Activated naive CD8-positive, alpha-beta T cell (primary cell): ENCODE measurements around the gene AMMECR1.
A peak's percentile ranks its signal among the peaks of the same experiment; 100 is the strongest.

Experiments
- H3K27ac Mint-ChIP-seq: one replicate; pipeline ENCODE4 v1.8.0; 2021; ENCODE audit warnings: mixed read lengths
- H3K27me3 Mint-ChIP-seq: one replicate; pipeline ENCODE4 v1.8.0; 2021; ENCODE audit warnings: mixed read lengths
- H3K36me3 Mint-ChIP-seq: one replicate; pipeline ENCODE4 v1.8.0; 2021; ENCODE audit warnings: mixed read lengths
- H3K4me1 Mint-ChIP-seq: one replicate; pipeline ENCODE4 v1.8.0; 2021; ENCODE audit warnings: low read depth, mixed read lengths
- H3K4me3 Mint-ChIP-seq: one replicate; pipeline ENCODE4 v1.8.0; 2021; ENCODE audit warnings: mild to moderate bottlenecking, mixed read lengths
- H3K9me3 Mint-ChIP-seq: one replicate; pipeline ENCODE4 v1.8.0; 2021; ENCODE audit warnings: low read depth, mixed read lengths

Gene AMMECR1

GRCh38 chrX:110293658-110294057, 24.2 kb downstream of the AMMECR1 start:
- Mint-ChIP-seq H3K36me3 (peaks cover 7% of the 10 kb centered on the region), H3K4me1 (peaks cover 18% of the 10 kb centered on the region), H3K4me3 (no peak overlapping the region), H3K27ac (no peak overlapping the region), H3K9me3 (peaks cover 5% of the 10 kb centered on the region), H3K27me3 (no peaks in the 10 kb centered on the region)

GRCh38 chrX:110287605-110288004, 30.3 kb downstream of the AMMECR1 start:
- Mint-ChIP-seq H3K9me3 (no peaks in the 10 kb centered on the region), H3K36me3 (peaks cover 10% of the 10 kb centered on the region), H3K4me1 (peaks cover 17% of the 10 kb centered on the region), H3K27ac (no peak overlapping the region), H3K4me3 (no peak overlapping the region), H3K27me3 (no peaks in the 10 kb centered on the region)

GRCh38 chrX:110286106-110286505, 31.8 kb downstream of the AMMECR1 start:
- H3K9me3 Mint-ChIP-seq, result no peaks in the 10 kb centered on the region
- no peak overlapping the region for H3K4me3 Mint-ChIP-seq
- H3K4me1 Mint-ChIP-seq, result peaks cover 23% of the 10 kb centered on the region
- H3K27ac Mint-ChIP-seq, result no peak overlapping the region
- no peaks in the 10 kb centered on the region for H3K27me3 Mint-ChIP-seq
- H3K36me3 Mint-ChIP-seq, result peaks cover 7% of the 10 kb centered on the region

- H3K27ac Mint-ChIP-seq, result no peak overlapping the region
- H3K9me3 Mint-ChIP-seq, result no peaks in the 10 kb centered on the region
- peaks cover 15% of the 10 kb centered on the region for H3K4me1 Mint-ChIP-seq
- peaks cover 7% of the 10 kb centered on the region for H3K36me3 Mint-ChIP-seq
- no peaks in the 10 kb centered on the region for H3K27me3 Mint-ChIP-seq
- H3K4me3 Mint-ChIP-seq, result no peak overlapping the region
Measured at GRCh38 chrX:110284159-110284558, 33.7 kb downstream of the AMMECR1 start.

- Mint-ChIP-seq H3K36me3 (peaks cover 7% of the 10 kb centered on the region), H3K9me3 (no peaks in the 10 kb centered on the region), H3K27me3 (no peaks in the 10 kb centered on the region), H3K27ac (no peak overlapping the region), H3K4me1 (peaks cover 18% of the 10 kb centered on the region), H3K4me3 (no peak overlapping the region)
Measured at GRCh38 chrX:110282922-110283321, 35.0 kb downstream of the AMMECR1 start.

GRCh38 chrX:110281377-110281776, 36.5 kb downstream of the AMMECR1 start:
- Mint-ChIP-seq H3K27ac (no peak overlapping the region), H3K9me3 (no peaks in the 10 kb centered on the region), H3K27me3 (no peaks in the 10 kb centered on the region), H3K4me1 (peaks cover 21% of the 10 kb centered on the region), H3K4me3 (no peak overlapping the region), H3K36me3 (peaks cover 7% of the 10 kb centered on the region)

GRCh38 chrX:110280954-110281353, 36.9 kb downstream of the AMMECR1 start:
- Mint-ChIP-seq H3K36me3 (peaks cover 7% of the 10 kb centered on the region), H3K4me3 (no peak overlapping the region), H3K27ac (no peak overlapping the region), H3K27me3 (no peaks in the 10 kb centered on the region), H3K9me3 (no peaks in the 10 kb centered on the region), H3K4me1 (peaks cover 21% of the 10 kb centered on the region)

GRCh38 chrX:110277609-110278008, 40.3 kb downstream of the AMMECR1 start:
- H3K9me3 Mint-ChIP-seq, result no peaks in the 10 kb centered on the region
- no peak overlapping the region for H3K27ac Mint-ChIP-seq
- peaks cover 20% of the 10 kb centered on the region for H3K4me1 Mint-ChIP-seq
- no peaks in the 10 kb centered on the region for H3K27me3 Mint-ChIP-seq
- peaks cover 3% of the 10 kb centered on the region for H3K36me3 Mint-ChIP-seq
- no peak overlapping the region for H3K4me3 Mint-ChIP-seq

GRCh38 chrX:110276778-110277177, 41.1 kb downstream of the AMMECR1 start:
- no peaks in the 10 kb centered on the region for H3K9me3 Mint-ChIP-seq
- H3K4me3 Mint-ChIP-seq, result no peak overlapping the region
- H3K27me3 Mint-ChIP-seq, result no peaks in the 10 kb centered on the region
- peaks cover 3% of the 10 kb centered on the region for H3K36me3 Mint-ChIP-seq
- peaks cover 19% of the 10 kb centered on the region for H3K4me1 Mint-ChIP-seq
- H3K27ac Mint-ChIP-seq, result no peak overlapping the region

- Mint-ChIP-seq H3K9me3 (no peaks in the 10 kb centered on the region), H3K36me3 (no peaks in the 10 kb centered on the region), H3K4me3 (no peak overlapping the region), H3K4me1 (peaks cover 44% of the 10 kb centered on the region), H3K27ac (peak overlapping the region; percentile 50), H3K27me3 (no peaks in the 10 kb centered on the region)
Measured at GRCh38 chrX:110268886-110269285, 49.0 kb downstream of the AMMECR1 start.

GRCh38 chrX:110268395-110268794, 49.5 kb downstream of the AMMECR1 start:
- H3K4me3 Mint-ChIP-seq, result no peak overlapping the region
- peaks cover 44% of the 10 kb centered on the region for H3K4me1 Mint-ChIP-seq
- no peaks in the 10 kb centered on the region for H3K9me3 Mint-ChIP-seq
- H3K36me3 Mint-ChIP-seq, result no peaks in the 10 kb centered on the region
- H3K27me3 Mint-ChIP-seq, result no peaks in the 10 kb centered on the region
- H3K27ac Mint-ChIP-seq, result peak overlapping the region; percentile 22

GRCh38 chrX:110267874-110268273, 50.0 kb downstream of the AMMECR1 start:
- H3K9me3 Mint-ChIP-seq, result no peaks in the 10 kb centered on the region
- H3K4me1 Mint-ChIP-seq, result peaks cover 42% of the 10 kb centered on the region
- no peaks in the 10 kb centered on the region for H3K27me3 Mint-ChIP-seq
- peak overlapping the region; percentile 72 for H3K27ac Mint-ChIP-seq
- no peaks in the 10 kb centered on the region for H3K36me3 Mint-ChIP-seq
- peak overlapping the region; percentile 2 for H3K4me3 Mint-ChIP-seq

GRCh38 chrX:110265661-110266060, 52.2 kb downstream of the AMMECR1 start:
- Mint-ChIP-seq H3K27ac (no peak overlapping the region), H3K36me3 (no peaks in the 10 kb centered on the region), H3K4me1 (peaks cover 37% of the 10 kb centered on the region), H3K4me3 (no peak overlapping the region), H3K9me3 (no peaks in the 10 kb centered on the region), H3K27me3 (no peaks in the 10 kb centered on the region)

GRCh38 chrX:110259117-110259516, 58.8 kb downstream of the AMMECR1 start:
- Mint-ChIP-seq H3K27me3 (no peaks in the 10 kb centered on the region), H3K27ac (no peak overlapping the region), H3K4me1 (peaks cover 22% of the 10 kb centered on the region), H3K4me3 (no peak overlapping the region), H3K36me3 (no peaks in the 10 kb centered on the region), H3K9me3 (no peaks in the 10 kb centered on the region)

- H3K4me1 Mint-ChIP-seq, result peaks cover 22% of the 10 kb centered on the region
- no peaks in the 10 kb centered on the region for H3K9me3 Mint-ChIP-seq
- no peaks in the 10 kb centered on the region for H3K36me3 Mint-ChIP-seq
- H3K4me3 Mint-ChIP-seq, result no peak overlapping the region
- H3K27ac Mint-ChIP-seq, result no peak overlapping the region
- no peaks in the 10 kb centered on the region for H3K27me3 Mint-ChIP-seq
Measured at GRCh38 chrX:110258552-110258951, 59.3 kb downstream of the AMMECR1 start.

- Mint-ChIP-seq H3K4me3 (no peak overlapping the region), H3K27me3 (no peaks in the 10 kb centered on the region)
Measured at GRCh38 chrX:110257889-110258288, 60.0 kb downstream of the AMMECR1 start.

More at GRCh38 chrX:110257889-110258288, 60.0 kb downstream of the AMMECR1 start:
- H3K4me1 Mint-ChIP-seq, result peaks cover 22% of the 10 kb centered on the region
- no peaks in the 10 kb centered on the region for H3K36me3 Mint-ChIP-seq
- no peaks in the 10 kb centered on the region for H3K9me3 Mint-ChIP-seq
- no peak overlapping the region for H3K27ac Mint-ChIP-seq
